CD4-positive, alpha-beta T cell treated with Interleukin-6 for 4 hours (primary cell): ENCODE results near the gene NIM1K.
"Not testable (repeated sequence)": the region's sequence is repeated elsewhere in the genome, so short reads cannot be mapped to it uniquely, and the experiment has no call there.

Experiments
- DNase-seq: peaks from one replicate; pipeline ENCODE4 v3.0.0-alpha.2; 2020; ENCODE audit warnings: mixed read lengths

Gene NIM1K

GRCh38 chr5:43231977-43232376, 40.0 kb downstream of the NIM1K start:
- peak; percentile 5 for DNase-seq

- DNase-seq = no peak
These were observed 41.2 kb downstream of the NIM1K start for GRCh38 chr5:43232943-43233833.

- DNase-seq = no peak
These were observed 41.9 kb downstream of the NIM1K start for GRCh38 chr5:43233946-43234345.

GRCh38 chr5:43236653-43237355, 44.8 kb downstream of the NIM1K start:
- DNase-seq = no peak

- DNase-seq = no peak
These were observed 50.2 kb downstream of the NIM1K start for GRCh38 chr5:43242196-43242595.

GRCh38 chr5:43243270-43243669, 51.2 kb downstream of the NIM1K start:
- DNase-seq = no peak

GRCh38 chr5:43244823-43245565, 53.0 kb downstream of the NIM1K start:
- no peak for DNase-seq

GRCh38 chr5:43245724-43246385, 53.8 kb downstream of the NIM1K start:
- DNase-seq = no peak

GRCh38 chr5:43251754-43252153, 59.7 kb downstream of the NIM1K start:
- no peak for DNase-seq

- DNase-seq = no peak
These were observed 63.7 kb downstream of the NIM1K start for GRCh38 chr5:43255704-43256103.

GRCh38 chr5:43256261-43256966, 64.4 kb downstream of the NIM1K start:
- no peak for DNase-seq

- no peak for DNase-seq
These were observed 66.1 kb downstream of the NIM1K start for GRCh38 chr5:43258116-43258515.

GRCh38 chr5:43262269-43262668, 70.2 kb downstream of the NIM1K start:
- DNase-seq = not testable (repeated sequence)

- DNase-seq = no peak
These were observed 76.3 kb downstream of the NIM1K start for GRCh38 chr5:43268188-43268820.

- no peak for DNase-seq
These were observed 78.6 kb downstream of the NIM1K start for GRCh38 chr5:43270645-43271044.

- DNase-seq = no peak
These were observed 81.5 kb downstream of the NIM1K start for GRCh38 chr5:43273552-43273951.

- DNase-seq = no peak
These were observed 82.5 kb downstream of the NIM1K start for GRCh38 chr5:43274435-43275114.

- DNase-seq = no peak
These were observed 83.4 kb downstream of the NIM1K start for GRCh38 chr5:43275391-43275790.

- DNase-seq = no peak
These were observed 87.7 kb downstream of the NIM1K start for GRCh38 chr5:43279548-43280274.
